Measurements from ENCODE around the gene NTRK1.
A peak's percentile ranks its signal among the peaks of the same experiment; 100 is the strongest.

NTRK1 gene

GRCh38 chr1:156860628-156861423 is at the start of gene NTRK1:
TSS of gene NTRK1 (plus strand) at chr1:156860865. CDS start at chr1:156860935, 70 bp downstream.
- Histone ChIP-seq H3K4me1 (ENCODE audit: insufficient read depth, low read length) (0 out of 2 replicates have a peak, but pooled peaks cover under 1% of the 10 kb centered on the region), H3K36me3 (ENCODE audit: insufficient read depth, low read length) (no peaks in the 10 kb centered on the region), H3K9me3 (ENCODE audit: control insufficient read depth, insufficient read depth, low read length) (no peaks in the 10 kb centered on the region), H3K9ac (ENCODE audit: low read depth, low read length) (peak within 1 kb of the TSS; percentile 38; the same call in 1 of the 2 replicates)

- Histone ChIP-seq H3K4me1 (ENCODE audit: insufficient read depth, low read length) (peaks cover 20% of the 10 kb centered on the region), H3K9me3 (ENCODE audit: control insufficient read depth, insufficient read depth, low read length) (no peaks in the 10 kb centered on the region), H3K36me3 (ENCODE audit: insufficient read depth, low read length) (no peaks in the 10 kb centered on the region), H3K9ac (ENCODE audit: low read depth, low read length) (no peak overlapping the region)
These were observed 49.5 kb upstream of the NTRK1 start for GRCh38 chr1:156811168-156811567.

GRCh38 chr1:156812293-156812990 is 48.2 kb upstream of the NTRK1 start:
- Histone ChIP-seq H3K9me3 (ENCODE audit: control insufficient read depth, insufficient read depth, low read length) (no peaks in the 10 kb centered on the region), H3K36me3 (ENCODE audit: insufficient read depth, low read length) (no peaks in the 10 kb centered on the region), H3K4me1 (ENCODE audit: insufficient read depth, low read length) (peaks cover 24% of the 10 kb centered on the region), H3K9ac (ENCODE audit: low read depth, low read length) (no peak overlapping the region)

GRCh38 chr1:156813298-156813697 is 47.4 kb upstream of the NTRK1 start:
- H3K4me1 ChIP-seq (ENCODE audit: insufficient read depth, low read length), result peaks cover 24% of the 10 kb centered on the region
- no peaks in the 10 kb centered on the region for H3K9me3 ChIP-seq (ENCODE audit: control insufficient read depth, insufficient read depth, low read length)
- H3K9ac ChIP-seq (ENCODE audit: low read depth, low read length), result peak overlapping the region; percentile 60
- H3K36me3 ChIP-seq (ENCODE audit: insufficient read depth, low read length), result no peaks in the 10 kb centered on the region

- Histone ChIP-seq H3K9ac (ENCODE audit: low read depth, low read length) (peak overlapping the region; percentile 60), H3K4me1 (ENCODE audit: insufficient read depth, low read length) (peaks cover 24% of the 10 kb centered on the region)
These were observed 46.7 kb upstream of the NTRK1 start for GRCh38 chr1:156813750-156814570.

GRCh38 chr1:156814571-156815260 is 45.9 kb upstream of the NTRK1 start:
- Histone ChIP-seq H3K4me1 (ENCODE audit: insufficient read depth, low read length) (peaks cover 24% of the 10 kb centered on the region), H3K36me3 (ENCODE audit: insufficient read depth, low read length) (no peaks in the 10 kb centered on the region), H3K9ac (ENCODE audit: low read depth, low read length) (0 out of 2 replicates have a peak overlapping the region, but pooled peaks have one; percentile 60), H3K9me3 (ENCODE audit: control insufficient read depth, insufficient read depth, low read length) (no peaks in the 10 kb centered on the region)

More at GRCh38 chr1:156813750-156814570, 46.7 kb upstream of the NTRK1 start:
- Histone ChIP-seq H3K36me3 (ENCODE audit: insufficient read depth, low read length) (no peaks in the 10 kb centered on the region), H3K9me3 (ENCODE audit: control insufficient read depth, insufficient read depth, low read length) (no peaks in the 10 kb centered on the region)

GRCh38 chr1:156815307-156815826 is 45.3 kb upstream of the NTRK1 start:
- no peaks in the 10 kb centered on the region for H3K9me3 ChIP-seq (ENCODE audit: control insufficient read depth, insufficient read depth, low read length)
- no peak overlapping the region for H3K9ac ChIP-seq (ENCODE audit: low read depth, low read length)
- no peaks in the 10 kb centered on the region for H3K36me3 ChIP-seq (ENCODE audit: insufficient read depth, low read length)
- H3K4me1 ChIP-seq (ENCODE audit: insufficient read depth, low read length), result peaks cover 24% of the 10 kb centered on the region

- Histone ChIP-seq H3K4me1 (ENCODE audit: insufficient read depth, low read length) (peaks cover 24% of the 10 kb centered on the region), H3K9ac (ENCODE audit: low read depth, low read length) (no peak overlapping the region), H3K9me3 (ENCODE audit: control insufficient read depth, insufficient read depth, low read length) (no peaks in the 10 kb centered on the region), H3K36me3 (ENCODE audit: insufficient read depth, low read length) (no peaks in the 10 kb centered on the region)
These were observed 44.7 kb upstream of the NTRK1 start for GRCh38 chr1:156815961-156816422.

GRCh38 chr1:156816561-156817328 is 43.9 kb upstream of the NTRK1 start, which contains the start of gene SH2D2A:
TSS of gene SH2D2A (minus strand) at chr1:156816848. CDS start at chr1:156816708, 140 bp downstream.
- no peak within 1 kb of the TSS for H3K9ac ChIP-seq (ENCODE audit: low read depth, low read length)
- no peaks in the 10 kb centered on the region for H3K36me3 ChIP-seq (ENCODE audit: insufficient read depth, low read length)
- peaks cover 24% of the 10 kb centered on the region for H3K4me1 ChIP-seq (ENCODE audit: insufficient read depth, low read length)
- no peaks in the 10 kb centered on the region for H3K9me3 ChIP-seq (ENCODE audit: control insufficient read depth, insufficient read depth, low read length)

- no peaks in the 10 kb centered on the region; the same call in 1 of the 2 replicates for H3K4me1 ChIP-seq (ENCODE audit: insufficient read depth, low read length)
- H3K9me3 ChIP-seq (ENCODE audit: control insufficient read depth, insufficient read depth, low read length), result no peaks in the 10 kb centered on the region
- no peak overlapping the region for H3K9ac ChIP-seq (ENCODE audit: low read depth, low read length)
- H3K36me3 ChIP-seq (ENCODE audit: insufficient read depth, low read length), result no peaks in the 10 kb centered on the region
These were observed 38.9 kb upstream of the NTRK1 start for GRCh38 chr1:156821801-156822200.

- Histone ChIP-seq H3K9me3 (ENCODE audit: control insufficient read depth, insufficient read depth, low read length) (no peaks in the 10 kb centered on the region), H3K36me3 (ENCODE audit: insufficient read depth, low read length) (no peaks in the 10 kb centered on the region), H3K4me1 (ENCODE audit: insufficient read depth, low read length) (no peaks in the 10 kb centered on the region), H3K9ac (ENCODE audit: low read depth, low read length) (no peak overlapping the region)
These were observed 38.0 kb upstream of the NTRK1 start for GRCh38 chr1:156822680-156823079.

GRCh38 chr1:156823210-156823790 is 37.4 kb upstream of the NTRK1 start:
- Histone ChIP-seq H3K9me3 (ENCODE audit: control insufficient read depth, insufficient read depth, low read length) (no peaks in the 10 kb centered on the region), H3K4me1 (ENCODE audit: insufficient read depth, low read length) (no peaks in the 10 kb centered on the region)

More at GRCh38 chr1:156823210-156823790, 37.4 kb upstream of the NTRK1 start:
- Histone ChIP-seq H3K9ac (ENCODE audit: low read depth, low read length) (no peak overlapping the region), H3K36me3 (ENCODE audit: insufficient read depth, low read length) (no peaks in the 10 kb centered on the region)
